Liver (tissue), 3 donors: ENCODE data around the gene GHRHR.

Source experiments
- EGR1 ChIP-seq, 2 donors: IDR thresholded peaks; 2 replicates each; pipeline ENCODE4 v1.6.1; 2016 to 2018; ENCODE audit warnings: antibody characterized with exemption in 2 of 2, low read depth in 2 of 2
- FOXA1 ChIP-seq: IDR thresholded peaks from 2 replicates; pipeline ENCODE4 v1.6.1; 2016; ENCODE audit warnings: antibody characterized with exemption
- GABPA ChIP-seq, 2 donors: IDR thresholded peaks in 1 of 2; conservative IDR thresholded peaks in 1 of 2; 2 replicates each; pipeline ENCODE4 v1.6.1; 2016; ENCODE audit warnings: antibody characterized with exemption in 2 of 2, mild to moderate bottlenecking in 1 of 2, moderate library complexity in 1 of 2
- HNF4A ChIP-seq, 2 donors: conservative IDR thresholded peaks; 2 replicates each; pipeline ENCODE4 v1.6.1; 2016; ENCODE audit warnings: antibody characterized with exemption in 2 of 2, mild to moderate bottlenecking in 2 of 2
- HNF4G ChIP-seq: IDR thresholded peaks from 2 replicates; pipeline ENCODE4 v1.6.1; 2016; ENCODE audit warnings: antibody characterized with exemption
- RXRA ChIP-seq, 2 donors: IDR thresholded peaks; 2 replicates each; pipeline ENCODE4 v1.6.1; 2017 to 2018; ENCODE audit warnings: antibody characterized with exemption in 2 of 2, mild to moderate bottlenecking in 1 of 2
- SP1 ChIP-seq: IDR thresholded peaks from 2 replicates; pipeline ENCODE4 v1.6.1; 2018; ENCODE audit warnings: antibody characterized with exemption, mild to moderate bottlenecking
- YY1 ChIP-seq: IDR thresholded peaks from 2 replicates; pipeline ENCODE4 v1.6.1; 2016; ENCODE audit warnings: antibody characterized with exemption, mild to moderate bottlenecking
- TF ChIP-seq, protein P1 (sequence below): fragments of 150-350 bp; IDR thresholded peaks from 2 replicates; pipeline ENCODE4 v1.5.1; 2017; ENCODE audit warnings: improper control_type of control experiment, low read depth, low read length; ENCODE audit not compliant: missing input control
- TF ChIP-seq, protein P2 (sequence below): IDR thresholded peaks from 2 replicates; pipeline ENCODE4 v1.6.1; 2016; ENCODE audit warnings: antibody characterized with exemption
- TF ChIP-seq, protein P3 (sequence below): IDR thresholded peaks from 2 replicates; pipeline ENCODE4 v1.6.1; 2016; ENCODE audit warnings: antibody characterized with exemption, mild to moderate bottlenecking
- donor health status: healthy.
- donor health status: healthy.

DNA sequence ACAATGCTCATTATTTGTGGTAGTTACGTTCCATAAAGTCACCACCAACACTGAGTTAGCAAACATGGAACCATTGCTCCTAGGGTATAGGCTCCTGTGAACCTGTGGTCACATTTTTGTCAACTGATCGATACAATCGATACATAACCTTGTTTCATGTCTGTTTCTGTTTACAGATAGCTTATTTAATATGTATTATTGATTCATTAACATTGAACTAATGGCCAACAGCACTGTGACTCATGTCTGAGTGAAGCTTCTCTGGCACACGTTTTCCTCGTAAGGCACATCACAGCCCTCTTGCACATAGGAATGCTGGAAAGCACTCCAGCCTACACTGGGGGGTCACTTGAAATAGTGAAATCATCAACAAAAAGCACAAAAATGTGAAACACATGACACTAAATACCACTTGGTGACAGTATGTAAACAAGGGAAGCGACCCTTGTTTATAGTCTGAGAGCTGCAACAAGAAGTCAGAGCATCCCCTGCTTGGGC lies 27.0 kb downstream of the GHRHR start:
- TF ChIP-seq, protein P1, sequence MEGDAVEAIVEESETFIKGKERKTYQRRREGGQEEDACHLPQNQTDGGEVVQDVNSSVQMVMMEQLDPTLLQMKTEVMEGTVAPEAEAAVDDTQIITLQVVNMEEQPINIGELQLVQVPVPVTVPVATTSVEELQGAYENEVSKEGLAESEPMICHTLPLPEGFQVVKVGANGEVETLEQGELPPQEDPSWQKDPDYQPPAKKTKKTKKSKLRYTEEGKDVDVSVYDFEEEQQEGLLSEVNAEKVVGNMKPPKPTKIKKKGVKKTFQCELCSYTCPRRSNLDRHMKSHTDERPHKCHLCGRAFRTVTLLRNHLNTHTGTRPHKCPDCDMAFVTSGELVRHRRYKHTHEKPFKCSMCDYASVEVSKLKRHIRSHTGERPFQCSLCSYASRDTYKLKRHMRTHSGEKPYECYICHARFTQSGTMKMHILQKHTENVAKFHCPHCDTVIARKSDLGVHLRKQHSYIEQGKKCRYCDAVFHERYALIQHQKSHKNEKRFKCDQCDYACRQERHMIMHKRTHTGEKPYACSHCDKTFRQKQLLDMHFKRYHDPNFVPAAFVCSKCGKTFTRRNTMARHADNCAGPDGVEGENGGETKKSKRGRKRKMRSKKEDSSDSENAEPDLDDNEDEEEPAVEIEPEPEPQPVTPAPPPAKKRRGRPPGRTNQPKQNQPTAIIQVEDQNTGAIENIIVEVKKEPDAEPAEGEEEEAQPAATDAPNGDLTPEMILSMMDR = no peak
- TF ChIP-seq EGR1 (IDR thresholded peaks at IDR 0.05; ENCODE audit: low read depth in 2 of 2) (no peak), HNF4A (conservative IDR thresholded peaks at IDR 0.05) (no peak), SP1 (no peak), RXRA (IDR thresholded peaks at IDR 0.05) (no peak), GABPA (IDR thresholded peaks at IDR 0.05 in 1 of 2, conservative IDR thresholded peaks at IDR 0.05 in 1 of 2) (no peak), YY1 (no peak), FOXA1 (no peak), HNF4G (no peak)
- TF ChIP-seq, protein P2, sequence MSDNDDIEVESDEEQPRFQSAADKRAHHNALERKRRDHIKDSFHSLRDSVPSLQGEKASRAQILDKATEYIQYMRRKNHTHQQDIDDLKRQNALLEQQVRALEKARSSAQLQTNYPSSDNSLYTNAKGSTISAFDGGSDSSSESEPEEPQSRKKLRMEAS = no peak
- TF ChIP-seq, protein P3, sequence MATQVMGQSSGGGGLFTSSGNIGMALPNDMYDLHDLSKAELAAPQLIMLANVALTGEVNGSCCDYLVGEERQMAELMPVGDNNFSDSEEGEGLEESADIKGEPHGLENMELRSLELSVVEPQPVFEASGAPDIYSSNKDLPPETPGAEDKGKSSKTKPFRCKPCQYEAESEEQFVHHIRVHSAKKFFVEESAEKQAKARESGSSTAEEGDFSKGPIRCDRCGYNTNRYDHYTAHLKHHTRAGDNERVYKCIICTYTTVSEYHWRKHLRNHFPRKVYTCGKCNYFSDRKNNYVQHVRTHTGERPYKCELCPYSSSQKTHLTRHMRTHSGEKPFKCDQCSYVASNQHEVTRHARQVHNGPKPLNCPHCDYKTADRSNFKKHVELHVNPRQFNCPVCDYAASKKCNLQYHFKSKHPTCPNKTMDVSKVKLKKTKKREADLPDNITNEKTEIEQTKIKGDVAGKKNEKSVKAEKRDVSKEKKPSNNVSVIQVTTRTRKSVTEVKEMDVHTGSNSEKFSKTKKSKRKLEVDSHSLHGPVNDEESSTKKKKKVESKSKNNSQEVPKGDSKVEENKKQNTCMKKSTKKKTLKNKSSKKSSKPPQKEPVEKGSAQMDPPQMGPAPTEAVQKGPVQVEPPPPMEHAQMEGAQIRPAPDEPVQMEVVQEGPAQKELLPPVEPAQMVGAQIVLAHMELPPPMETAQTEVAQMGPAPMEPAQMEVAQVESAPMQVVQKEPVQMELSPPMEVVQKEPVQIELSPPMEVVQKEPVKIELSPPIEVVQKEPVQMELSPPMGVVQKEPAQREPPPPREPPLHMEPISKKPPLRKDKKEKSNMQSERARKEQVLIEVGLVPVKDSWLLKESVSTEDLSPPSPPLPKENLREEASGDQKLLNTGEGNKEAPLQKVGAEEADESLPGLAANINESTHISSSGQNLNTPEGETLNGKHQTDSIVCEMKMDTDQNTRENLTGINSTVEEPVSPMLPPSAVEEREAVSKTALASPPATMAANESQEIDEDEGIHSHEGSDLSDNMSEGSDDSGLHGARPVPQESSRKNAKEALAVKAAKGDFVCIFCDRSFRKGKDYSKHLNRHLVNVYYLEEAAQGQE = no peak
